Measurements from ENCODE around the gene SLC25A13.

GRCh38 chr7:96266580-96266979 lies 55.3 kb downstream of the SLC25A13 start:
- TF ChIP-seq CTCF (conservative IDR thresholded peaks at IDR 0.05 in 1 of 2, IDR thresholded peaks at IDR 0.05 in 1 of 2; ENCODE audit: low read depth in 1 of 2, low read length in 2 of 2) (no peak), EZH2 (IDR thresholded peaks at IDR 0.05; ENCODE audit: low read length, missing control alignments) (no peak)
